Peyer's patch (tissue), 4 donors: ENCODE measurements around the gene FBLN7. TPM values are rescaled to one million over a fixed set of nuclear protein-coding genes. Genes with fewer than 3 reads are reported as not detected.

Source experiments
- DNase-seq, 3 donors: peaks; one replicate each; pipeline ENCODE4 v3.0.0-alpha.2; 2017 to 2019
- H3K27ac ChIP-seq, 4 donors: fragments of 200-600 bp; sonication (generic); one replicate each; pipeline ENCODE4 v1.5.1; 2016 to 2019
- H3K27me3 ChIP-seq, 2 donors: fragments of 200-600 bp; sonication (generic); one replicate each; pipeline ENCODE4 v1.5.1; 2019
- H3K36me3 ChIP-seq, 3 donors: fragments of 200-600 bp; sonication (generic); one replicate each; pipeline ENCODE4 v1.5.1; 2016 to 2019
- H3K4me1 ChIP-seq, 4 donors: fragments of 200-600 bp; sonication (generic); one replicate each; pipeline ENCODE4 v1.5.1; 2016 to 2019
- H3K4me3 ChIP-seq, 4 donors: fragments of 200-600 bp; sonication (generic); 1 replicate in 3 of 4; 2 replicates in 1 of 4; pipeline ENCODE4 v1.5.1; 2016 to 2019; ENCODE audit warnings: mild to moderate bottlenecking in 1 of 4
- H3K9me3 ChIP-seq, 4 donors: fragments of 200-600 bp; sonication (generic); one replicate each; pipeline ENCODE4 v1.5.1; 2016 to 2019; ENCODE audit warnings: mild to moderate bottlenecking in 1 of 4
- POLR2A ChIP-seq, 2 donors: fragments of 450-650 bp; IDR thresholded peaks; one replicate each; pipeline ENCODE4 v1.5.1; 2017; ENCODE audit warnings: antibody characterized with exemption in 2 of 2, mild to moderate bottlenecking in 2 of 2, moderate library complexity in 2 of 2
- total RNA-seq, 4 donors: library from RNA; depleted of rRNA; stranded (reverse); fragments of >200 nt; gene quantifications; one replicate each; pipeline ENCODE4 v1.1.0, GENCODE V29; 2016
- TF ChIP-seq, protein P1 (sequence below), 6 experiments: fragments of 450-650 bp in 4 of 6; fragments of 200-600 bp in 2 of 6; sonication (generic) in 1 of 6; IDR thresholded peaks; one replicate each; pipeline ENCODE4 v1.5.1; 2017 to 2019; ENCODE audit warnings: antibody characterized with exemption in 6 of 6, mild to moderate bottlenecking in 3 of 6, moderate library complexity in 1 of 6

Gene FBLN7
- total RNA-seq, 4 donors from 2014 or later: 1.5 to 7.4 (median 1.9) TPM; not detected in 1

- Histone ChIP-seq H3K4me3 (no peak overlapping the region), H3K27me3 (no peaks in the 10 kb centered on the region), H3K9me3 (no peaks in the 10 kb centered on the region), H3K4me1 (no peaks in the 10 kb centered on the region), H3K36me3 (no peaks in the 10 kb centered on the region), H3K27ac (no peak overlapping the region)
- no peak for DNase-seq
- no peak for TF ChIP-seq POLR2A (IDR thresholded peaks at IDR 0.05)
- TF ChIP-seq, protein P1, sequence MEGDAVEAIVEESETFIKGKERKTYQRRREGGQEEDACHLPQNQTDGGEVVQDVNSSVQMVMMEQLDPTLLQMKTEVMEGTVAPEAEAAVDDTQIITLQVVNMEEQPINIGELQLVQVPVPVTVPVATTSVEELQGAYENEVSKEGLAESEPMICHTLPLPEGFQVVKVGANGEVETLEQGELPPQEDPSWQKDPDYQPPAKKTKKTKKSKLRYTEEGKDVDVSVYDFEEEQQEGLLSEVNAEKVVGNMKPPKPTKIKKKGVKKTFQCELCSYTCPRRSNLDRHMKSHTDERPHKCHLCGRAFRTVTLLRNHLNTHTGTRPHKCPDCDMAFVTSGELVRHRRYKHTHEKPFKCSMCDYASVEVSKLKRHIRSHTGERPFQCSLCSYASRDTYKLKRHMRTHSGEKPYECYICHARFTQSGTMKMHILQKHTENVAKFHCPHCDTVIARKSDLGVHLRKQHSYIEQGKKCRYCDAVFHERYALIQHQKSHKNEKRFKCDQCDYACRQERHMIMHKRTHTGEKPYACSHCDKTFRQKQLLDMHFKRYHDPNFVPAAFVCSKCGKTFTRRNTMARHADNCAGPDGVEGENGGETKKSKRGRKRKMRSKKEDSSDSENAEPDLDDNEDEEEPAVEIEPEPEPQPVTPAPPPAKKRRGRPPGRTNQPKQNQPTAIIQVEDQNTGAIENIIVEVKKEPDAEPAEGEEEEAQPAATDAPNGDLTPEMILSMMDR (IDR thresholded peaks at IDR 0.05): no peak
Measured at GRCh38 chr2:112173646-112174319, 35.6 kb downstream of the FBLN7 start.

GRCh38 chr2:112174383-112174782, 36.2 kb downstream of the FBLN7 start:
- DNase-seq: no peak
- H3K27me3 ChIP-seq: no peaks in the 10 kb centered on the region
- no peaks in the 10 kb centered on the region for H3K36me3 ChIP-seq
- H3K4me3 ChIP-seq: no peak overlapping the region
- TF ChIP-seq, protein P1 (IDR thresholded peaks at IDR 0.05): no peak
- TF ChIP-seq POLR2A (IDR thresholded peaks at IDR 0.05): no peak
- H3K9me3 ChIP-seq: no peaks in the 10 kb centered on the region
- no peak overlapping the region for H3K27ac ChIP-seq
- H3K4me1 ChIP-seq: no peaks in the 10 kb centered on the region

- no peak for TF ChIP-seq POLR2A (IDR thresholded peaks at IDR 0.05)
- TF ChIP-seq, protein P1 (IDR thresholded peaks at IDR 0.05): no peak
- DNase-seq: no peak
- H3K9me3 ChIP-seq: no peaks in the 10 kb centered on the region
- H3K4me3 ChIP-seq: no peak overlapping the region
- no peaks in the 10 kb centered on the region for H3K36me3 ChIP-seq
- H3K27me3 ChIP-seq: no peaks in the 10 kb centered on the region
- H3K27ac ChIP-seq: no peak overlapping the region
- no peaks in the 10 kb centered on the region for H3K4me1 ChIP-seq
Measured at GRCh38 chr2:112175333-112175732, 37.1 kb downstream of the FBLN7 start.

- Histone ChIP-seq H3K9me3 (no peaks in the 10 kb centered on the region), H3K4me1 (no peaks in the 10 kb centered on the region), H3K27ac (no peak overlapping the region), H3K4me3 (no peak overlapping the region), H3K36me3 (no peaks in the 10 kb centered on the region), H3K27me3 (no peaks in the 10 kb centered on the region)
- DNase-seq: no peak
- TF ChIP-seq POLR2A (IDR thresholded peaks at IDR 0.05): no peak
- TF ChIP-seq, protein P1 (IDR thresholded peaks at IDR 0.05): no peak
Measured at GRCh38 chr2:112175958-112176573, 37.9 kb downstream of the FBLN7 start.

GRCh38 chr2:112181571-112182290, 43.5 kb downstream of the FBLN7 start:
- no peaks in the 10 kb centered on the region for H3K36me3 ChIP-seq
- TF ChIP-seq POLR2A (IDR thresholded peaks at IDR 0.05): no peak
- TF ChIP-seq, protein P1 (IDR thresholded peaks at IDR 0.05): peak in 1 of 6 experiments; percentile 9
- DNase-seq: peak in 1 of 3 donors; percentile 35

More at GRCh38 chr2:112181571-112182290, 43.5 kb downstream of the FBLN7 start:
- Histone ChIP-seq H3K4me3 (peak overlapping the region; percentile 2 to 30 (median 18)), H3K4me1 (peaks cover 0 to 5% (median 0%) of the 10 kb centered on the region in 4 donors), H3K9me3 (no peaks in the 10 kb centered on the region), H3K27ac (peak overlapping the region in 3 of 4 donors; percentile 30 to 70 (median 46)), H3K27me3 (no peaks in the 10 kb centered on the region)
